ENCODE measurements around the gene UMPS. TPM values are rescaled to one million over a fixed set of nuclear protein-coding genes. Genes with fewer than 3 reads are reported as not detected.

Gene UMPS
- polyA plus RNA-seq, 1 donor (not counting 4 experiments of a cell fraction or from before 2014, with no cell fraction given), result 53.7 TPM

- H3K9me3 ChIP-seq (ENCODE audit: control insufficient read depth, low read depth, low read length), result no peaks in the 10 kb centered on the region
- no peaks in the 10 kb centered on the region for H3K27me3 ChIP-seq (ENCODE audit: control insufficient read depth, extremely low read depth, insufficient read depth, low read length)
- no peak for TF ChIP-seq CTCF (optimal IDR thresholded peaks at IDR 0.05 in 1 of 3, IDR thresholded peaks at IDR 0.05 in 1 of 3, conservative IDR thresholded peaks at IDR 0.05 in 1 of 3; ENCODE audit: extremely low read depth in 1 of 3, insufficient read depth in 2 of 3, low read length in 3 of 3)
- TF ChIP-seq EZH2 (IDR thresholded peaks at IDR 0.05; ENCODE audit: low read length), result no peak
- H3K4me2 ChIP-seq (ENCODE audit: control insufficient read depth, extremely low read depth, insufficient read depth, low read depth, low read length), result peak overlapping the region; percentile 35
- FAIRE-seq, result peak; percentile 91
- H4K20me1 ChIP-seq (ENCODE audit: control insufficient read depth, extremely low read depth, insufficient read depth, low read length), result peaks cover 2% of the 10 kb centered on the region
- H3K4me1 ChIP-seq (ENCODE audit: control insufficient read depth, extremely low read depth, insufficient read depth, low read length), result peaks cover 25% of the 10 kb centered on the region
- no peaks in the 10 kb centered on the region for H3K79me2 ChIP-seq (ENCODE audit: control insufficient read depth, insufficient read depth, low read length)
- DNase-seq (ENCODE audit: low read depth, low spot score), result no peak
- H3K36me3 ChIP-seq (ENCODE audit: control insufficient read depth in 2 of 2, extremely low read depth in 1 of 2, insufficient read depth in 2 of 2, low read length in 2 of 2), result peaks cover 12 to 21% of the 10 kb centered on the region in 2 experiments
- H3K9ac ChIP-seq (ENCODE audit: control insufficient read depth, extremely low read depth, insufficient read depth, low read length), result no peak overlapping the region
- peak overlapping the region in 1 of 3 experiments; percentile 3 for H3K4me3 ChIP-seq (ENCODE audit: control insufficient read depth in 2 of 3, extremely low read depth in 1 of 3, insufficient read depth in 2 of 3, low read depth in 1 of 3, low read length in 3 of 3)
- H2AFZ ChIP-seq (ENCODE audit: control insufficient read depth, low read length), result peak overlapping the region; percentile 16
- peak overlapping the region; percentile 16 for H3K27ac ChIP-seq (ENCODE audit: control insufficient read depth, insufficient read depth, low read length)
- dilution Hi-C loops (cut with MboI; ENCODE audit: extremely low pct_ligation_motif_present, low sequenced_read_pairs), result no loop called here
- peaks cover 4% of the 10 kb centered on the region for H3K9me1 ChIP-seq (ENCODE audit: control insufficient read depth, extremely low read depth, insufficient read depth, low read length)
Measured at GRCh38 chr3:124780356-124780755, 50.1 kb downstream of the UMPS start.

- H3K4me3 ChIP-seq (ENCODE audit: control insufficient read depth in 2 of 3, extremely low read depth in 1 of 3, insufficient read depth in 2 of 3, low read depth in 1 of 3, low read length in 3 of 3), result peak overlapping the region in 1 of 3 experiments; percentile 3
- H3K27ac ChIP-seq (ENCODE audit: control insufficient read depth, insufficient read depth, low read length), result peak overlapping the region; percentile 48
- no peak for DNase-seq (ENCODE audit: low read depth, low spot score)
- H3K36me3 ChIP-seq (ENCODE audit: control insufficient read depth in 2 of 2, extremely low read depth in 1 of 2, insufficient read depth in 2 of 2, low read length in 2 of 2), result peaks cover 12 to 18% of the 10 kb centered on the region in 2 experiments
- peak; percentile 84 for FAIRE-seq
- dilution Hi-C loops (cut with MboI; ENCODE audit: extremely low pct_ligation_motif_present, low sequenced_read_pairs), result no loop called here
- peak overlapping the region; percentile 2 for H3K9ac ChIP-seq (ENCODE audit: control insufficient read depth, extremely low read depth, insufficient read depth, low read length)
- H3K9me3 ChIP-seq (ENCODE audit: control insufficient read depth, low read depth, low read length), result no peaks in the 10 kb centered on the region
- H3K9me1 ChIP-seq (ENCODE audit: control insufficient read depth, extremely low read depth, insufficient read depth, low read length), result peaks cover 4% of the 10 kb centered on the region
- no peaks in the 10 kb centered on the region for H3K79me2 ChIP-seq (ENCODE audit: control insufficient read depth, insufficient read depth, low read length)
- no peaks in the 10 kb centered on the region for H3K27me3 ChIP-seq (ENCODE audit: control insufficient read depth, extremely low read depth, insufficient read depth, low read length)
- peaks cover 25% of the 10 kb centered on the region for H3K4me1 ChIP-seq (ENCODE audit: control insufficient read depth, extremely low read depth, insufficient read depth, low read length)
- H3K4me2 ChIP-seq (ENCODE audit: control insufficient read depth, extremely low read depth, insufficient read depth, low read depth, low read length), result peak overlapping the region; percentile 35
- TF ChIP-seq CTCF (optimal IDR thresholded peaks at IDR 0.05 in 1 of 3, IDR thresholded peaks at IDR 0.05 in 1 of 3, conservative IDR thresholded peaks at IDR 0.05 in 1 of 3; ENCODE audit: extremely low read depth in 1 of 3, insufficient read depth in 2 of 3, low read length in 3 of 3) (no peak), EZH2 (IDR thresholded peaks at IDR 0.05; ENCODE audit: low read length) (no peak)
- no peak overlapping the region for H2AFZ ChIP-seq (ENCODE audit: control insufficient read depth, low read length)
- H4K20me1 ChIP-seq (ENCODE audit: control insufficient read depth, extremely low read depth, insufficient read depth, low read length), result peaks cover 2% of the 10 kb centered on the region
Measured at GRCh38 chr3:124780761-124781475, 50.7 kb downstream of the UMPS start.
